SK-N-DZ (cell line): ENCODE data around the gene NSUN5.
"Not testable (repeated sequence)": the region's sequence is repeated elsewhere in the genome, so short reads cannot be mapped to it uniquely, and the experiment has no call there.

Experiments
- DNase-seq: peaks from one replicate; pipeline ENCODE4 v3.0.0-alpha.2; 2015; ENCODE audit warnings: low spot score
- small RNA-seq, 2 experiments: library from RNA; depleted of rRNA; stranded (forward); fragments of <200 nt; gene quantifications; one replicate each; pipeline ENCODE3, GENCODE V24; 2014

Gene NSUN5

GRCh38 chr7:73297235-73297634 is 11.4 kb downstream of the NSUN5 start:
- not testable (repeated sequence) for DNase-seq

DNA sequence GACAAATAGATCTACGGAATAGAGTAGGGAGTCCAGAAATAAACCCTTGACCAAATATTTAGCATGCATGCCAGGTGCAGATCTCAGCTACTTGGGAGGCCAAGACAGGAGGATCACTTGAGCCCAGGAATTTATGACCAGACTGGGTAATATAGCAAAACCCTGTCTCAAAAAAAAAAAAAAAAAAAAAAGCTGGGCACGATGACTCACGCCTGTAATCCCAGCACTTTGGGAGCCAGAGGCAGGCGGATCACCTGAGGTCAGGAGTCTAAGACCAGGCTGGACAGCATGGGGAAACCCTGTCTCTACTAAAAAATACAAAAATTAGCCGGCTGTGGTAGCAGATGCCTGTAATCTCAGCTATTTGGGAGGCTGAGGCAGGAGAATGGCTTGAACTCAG is 31.4 kb downstream of the NSUN5 start:
- DNase-seq: not testable (repeated sequence)

- DNase-seq: not testable (repeated sequence)
Observed at GRCh38 chr7:73267813-73268212, 40.8 kb downstream of the NSUN5 start.

DNA sequence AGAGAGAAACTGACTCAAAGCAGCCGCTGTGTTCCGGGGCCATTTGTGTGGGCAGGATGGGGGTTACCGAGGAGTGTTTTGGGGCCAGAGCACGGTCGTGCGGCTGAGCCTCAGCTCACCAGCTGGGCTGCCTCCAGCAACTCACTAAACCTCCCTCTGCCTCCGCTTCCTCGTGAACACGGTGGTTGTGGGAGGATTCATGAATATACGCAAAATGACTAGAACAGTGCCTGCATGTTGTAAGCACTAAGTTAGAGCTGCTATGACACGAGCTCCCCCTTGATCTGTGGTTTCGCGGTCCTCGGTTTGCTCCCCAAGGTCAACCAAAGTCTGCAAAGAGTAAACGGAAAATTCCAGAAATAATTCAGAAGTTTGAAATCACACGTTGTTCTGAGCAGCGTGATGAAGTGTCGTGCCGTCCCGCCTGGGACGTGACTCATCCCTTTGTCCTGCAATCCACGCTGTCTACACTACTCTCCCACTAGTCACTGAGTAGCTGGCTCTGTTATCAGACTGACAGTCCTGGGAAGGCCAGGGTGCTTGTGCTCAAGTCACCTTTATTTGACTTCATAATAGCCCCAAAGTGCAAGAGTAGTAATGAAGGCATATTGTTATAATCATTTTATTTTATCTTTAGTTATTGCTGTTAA is 41.8 kb downstream of the NSUN5 start:
- not testable (repeated sequence) for DNase-seq

- DNase-seq: not testable (repeated sequence)
Observed at GRCh38 chr7:73262416-73262815, 46.2 kb downstream of the NSUN5 start.

Small RNAs within 50 kb of the gene (small RNA-seq; reads per million reads assigned to genes)
- 0 reads per million in 2 experiments for gene RNU6-1080P
